Activated CD8-positive, alpha-beta T cell treated with anti-CD3 and anti-CD28 coated beads for 36 hours (primary cell): ENCODE measurements around the gene ARHGAP30. TPM values are rescaled to one million over a fixed set of nuclear protein-coding genes. Genes with fewer than 3 reads are reported as not detected.
A peak's percentile ranks its signal among the peaks of the same experiment; 100 is the strongest.

ENCODE experiments used
- ATAC-seq: fragments of 200-7000 bp; cut with Tn5 transposase; one replicate; pipeline ENCODE4 v1.10.0; 2021; ENCODE audit warnings: mild to moderate bottlenecking, moderate library complexity
- CTCF ChIA-PET: fragments of 350-600 bp; sonication (Branson Sonifier 250); formaldehyde crosslinking; loops from one replicate; lab custom pipeline; 2021; ENCODE audit warnings: antibody characterized with exemption; lab: Charles Lee
- POLR2A ChIA-PET: fragments of 350-600 bp; sonication (Branson Sonifier 250); formaldehyde crosslinking; loops from one replicate; lab custom pipeline; 2021; ENCODE audit warnings: antibody characterized with exemption; lab: Charles Lee
- DNase-seq: peaks from one replicate; pipeline ENCODE4 v3.0.0-alpha.2; 2020
- H3K27ac Mint-ChIP-seq: one replicate; pipeline ENCODE4 v1.8.0; 2021; ENCODE audit warnings: mild to moderate bottlenecking, mixed read lengths
- H3K27me3 Mint-ChIP-seq: one replicate; pipeline ENCODE4 v1.8.0; 2021; ENCODE audit warnings: mixed read lengths
- H3K36me3 Mint-ChIP-seq: one replicate; pipeline ENCODE4 v1.8.0; 2021; ENCODE audit warnings: low read depth, mixed read lengths
- H3K4me1 Mint-ChIP-seq: one replicate; pipeline ENCODE4 v1.8.0; 2021; ENCODE audit warnings: low read depth, mixed read lengths
- H3K4me3 Mint-ChIP-seq: one replicate; pipeline ENCODE4 v1.8.0; 2021; ENCODE audit warnings: mild to moderate bottlenecking, moderate library complexity, mixed read lengths
- H3K9me3 Mint-ChIP-seq: one replicate; pipeline ENCODE4 v1.8.0; 2021; ENCODE audit warnings: mixed read lengths
- intact Hi-C: fragments of 100-400 bp; cut with micrococcal nuclease; formaldehyde crosslinking; loops from one replicate; pipeline ENCODE4 v1.10.0; 2022
- total RNA-seq, 2 experiments: library from RNA; stranded (reverse); gene quantifications; one replicate each; pipeline ENCODE4 v1.2.3, GENCODE V29; 2021
- TF ChIP-seq, protein P1 (sequence below): fragments of 200-600 bp; IDR thresholded peaks from one replicate; pipeline ENCODE4 v1.8.0; 2022; ENCODE audit warnings: antibody characterized with exemption, mild to moderate bottlenecking

The ARHGAP30 gene
- total RNA-seq, 2 experiments from 2014 or later: 174 to 175 TPM

DNA sequence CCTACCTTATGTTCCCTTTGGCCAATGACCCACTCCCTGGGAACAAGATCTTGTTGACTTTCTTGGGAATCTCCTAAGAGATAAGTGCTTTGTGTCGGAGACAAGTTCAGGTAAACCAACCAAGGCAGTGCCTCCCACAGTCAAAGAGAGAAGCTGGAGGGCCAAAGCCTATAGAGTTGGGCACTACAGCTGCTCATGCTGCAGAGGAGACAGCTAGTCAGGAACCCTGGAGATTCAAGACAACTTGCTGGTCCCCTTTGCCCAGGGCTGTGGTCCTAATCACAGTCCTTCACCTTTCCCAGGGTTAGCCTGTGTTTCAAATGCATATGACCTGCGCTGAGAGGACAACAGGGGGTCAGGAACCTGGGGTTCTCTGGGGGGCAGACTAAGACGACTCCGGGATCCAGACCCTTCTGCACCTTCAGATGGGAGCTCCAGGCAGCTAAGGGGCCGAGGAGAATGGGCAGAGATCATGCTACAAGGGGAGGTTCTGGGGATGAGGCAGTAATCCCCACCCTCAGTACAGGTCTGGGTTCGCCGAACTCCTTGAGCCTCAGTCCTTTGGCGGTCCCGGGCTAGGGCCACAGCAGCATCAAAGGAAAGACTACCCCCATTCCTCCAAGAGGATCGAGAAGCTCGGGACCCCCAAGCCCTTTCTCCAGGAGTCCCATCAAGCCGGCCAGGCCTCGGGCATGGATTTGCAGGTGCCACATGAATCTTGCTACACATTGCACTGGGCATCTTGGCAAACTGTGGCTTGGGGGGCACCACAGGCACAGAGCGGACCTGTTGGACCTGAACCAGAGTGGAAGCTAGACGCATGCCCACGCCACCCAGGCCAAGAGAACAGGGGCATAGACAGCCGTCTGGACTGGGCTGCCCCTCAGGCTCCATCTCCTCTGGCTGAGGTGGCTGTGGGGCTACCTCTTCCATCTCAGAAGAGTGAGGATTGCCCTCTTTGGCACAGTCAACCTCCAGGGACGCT, 22.0 kb downstream of the ARHGAP30 start:
- Mint-ChIP-seq H3K27me3 (no peaks in the 10 kb centered on the region), H3K4me3 (peak overlapping the region; percentile 84), H3K9me3 (no peaks in the 10 kb centered on the region), H3K27ac (peak overlapping the region; percentile 98), H3K4me1 (peaks cover 25% of the 10 kb centered on the region), H3K36me3 (peaks cover 61% of the 10 kb centered on the region)
- ATAC-seq (no peak), DNase-seq (no peak)
- CTCF ChIA-PET: interaction anchor here (0.8 to 7.5 kb wide), 5 partner anchors 15 to 51 kb away, joined by 3 to 79 read pairs (median 5); partner anchors contain the start of genes ARHGAP30, F11R and KLHDC9
- TF ChIP-seq, protein P1, sequence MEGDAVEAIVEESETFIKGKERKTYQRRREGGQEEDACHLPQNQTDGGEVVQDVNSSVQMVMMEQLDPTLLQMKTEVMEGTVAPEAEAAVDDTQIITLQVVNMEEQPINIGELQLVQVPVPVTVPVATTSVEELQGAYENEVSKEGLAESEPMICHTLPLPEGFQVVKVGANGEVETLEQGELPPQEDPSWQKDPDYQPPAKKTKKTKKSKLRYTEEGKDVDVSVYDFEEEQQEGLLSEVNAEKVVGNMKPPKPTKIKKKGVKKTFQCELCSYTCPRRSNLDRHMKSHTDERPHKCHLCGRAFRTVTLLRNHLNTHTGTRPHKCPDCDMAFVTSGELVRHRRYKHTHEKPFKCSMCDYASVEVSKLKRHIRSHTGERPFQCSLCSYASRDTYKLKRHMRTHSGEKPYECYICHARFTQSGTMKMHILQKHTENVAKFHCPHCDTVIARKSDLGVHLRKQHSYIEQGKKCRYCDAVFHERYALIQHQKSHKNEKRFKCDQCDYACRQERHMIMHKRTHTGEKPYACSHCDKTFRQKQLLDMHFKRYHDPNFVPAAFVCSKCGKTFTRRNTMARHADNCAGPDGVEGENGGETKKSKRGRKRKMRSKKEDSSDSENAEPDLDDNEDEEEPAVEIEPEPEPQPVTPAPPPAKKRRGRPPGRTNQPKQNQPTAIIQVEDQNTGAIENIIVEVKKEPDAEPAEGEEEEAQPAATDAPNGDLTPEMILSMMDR: no peak
- intact Hi-C loops: no loop called here
- POLR2A ChIA-PET: interaction anchor here (0.6 to 4.8 kb wide), 17 partner anchors 7 to 232 kb away, joined by 3 to 99 read pairs (median 6); partner anchors contain the start of genes ARHGAP30, F11R, KLHDC9 and NIT1

DNA sequence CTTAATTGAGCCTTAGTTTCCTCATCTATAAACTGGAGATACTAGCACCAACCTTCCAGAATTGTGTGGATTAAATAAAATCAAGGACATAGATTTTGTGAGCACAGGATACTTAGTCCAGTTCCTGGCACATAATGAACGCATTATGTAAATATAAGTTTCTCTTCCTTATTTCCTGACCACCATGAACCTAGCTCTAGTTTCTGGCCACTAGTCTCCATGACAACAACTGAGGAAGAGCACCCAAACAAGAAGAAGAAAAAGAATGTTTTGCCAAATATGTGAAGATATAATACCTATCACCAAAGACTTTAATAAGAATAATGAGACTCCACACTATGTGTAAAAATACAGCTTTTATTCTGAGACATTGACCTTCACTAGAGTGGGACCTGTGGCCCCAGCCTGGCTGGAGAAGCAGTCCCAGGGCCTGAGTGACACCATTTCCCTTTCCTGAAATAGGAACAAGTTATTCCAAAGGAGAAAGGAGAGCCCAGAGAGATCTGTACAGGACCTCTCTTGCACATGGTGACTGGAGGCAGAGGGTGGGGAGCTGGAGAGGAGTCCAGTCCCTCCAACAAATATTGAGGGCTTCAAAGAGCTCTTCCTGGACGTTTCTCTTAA, 23.0 kb downstream of the ARHGAP30 start:
- CTCF ChIA-PET: interaction anchor here (0.8 to 7.5 kb wide), 12 partner anchors 9 to 92 kb away, joined by 3 to 79 read pairs (median 4); partner anchors contain the start of genes ARHGAP30, F11R and KLHDC9
- Mint-ChIP-seq H3K9me3 (no peaks in the 10 kb centered on the region), H3K27me3 (no peaks in the 10 kb centered on the region), H3K27ac (peak overlapping the region; percentile 98), H3K36me3 (peaks cover 62% of the 10 kb centered on the region), H3K4me1 (peaks cover 32% of the 10 kb centered on the region), H3K4me3 (peak overlapping the region; percentile 84)
- POLR2A ChIA-PET: interaction anchor here (0.6 to 4.8 kb wide), 21 partner anchors 8 to 343 kb away, joined by 3 to 99 read pairs (median 6); partner anchors contain the start of genes ARHGAP30, DEDD, F11R and KLHDC9
- no peak for DNase-seq
- ATAC-seq: no peak
- TF ChIP-seq, protein P1: no peak
- intact Hi-C loops: no loop called here

DNA sequence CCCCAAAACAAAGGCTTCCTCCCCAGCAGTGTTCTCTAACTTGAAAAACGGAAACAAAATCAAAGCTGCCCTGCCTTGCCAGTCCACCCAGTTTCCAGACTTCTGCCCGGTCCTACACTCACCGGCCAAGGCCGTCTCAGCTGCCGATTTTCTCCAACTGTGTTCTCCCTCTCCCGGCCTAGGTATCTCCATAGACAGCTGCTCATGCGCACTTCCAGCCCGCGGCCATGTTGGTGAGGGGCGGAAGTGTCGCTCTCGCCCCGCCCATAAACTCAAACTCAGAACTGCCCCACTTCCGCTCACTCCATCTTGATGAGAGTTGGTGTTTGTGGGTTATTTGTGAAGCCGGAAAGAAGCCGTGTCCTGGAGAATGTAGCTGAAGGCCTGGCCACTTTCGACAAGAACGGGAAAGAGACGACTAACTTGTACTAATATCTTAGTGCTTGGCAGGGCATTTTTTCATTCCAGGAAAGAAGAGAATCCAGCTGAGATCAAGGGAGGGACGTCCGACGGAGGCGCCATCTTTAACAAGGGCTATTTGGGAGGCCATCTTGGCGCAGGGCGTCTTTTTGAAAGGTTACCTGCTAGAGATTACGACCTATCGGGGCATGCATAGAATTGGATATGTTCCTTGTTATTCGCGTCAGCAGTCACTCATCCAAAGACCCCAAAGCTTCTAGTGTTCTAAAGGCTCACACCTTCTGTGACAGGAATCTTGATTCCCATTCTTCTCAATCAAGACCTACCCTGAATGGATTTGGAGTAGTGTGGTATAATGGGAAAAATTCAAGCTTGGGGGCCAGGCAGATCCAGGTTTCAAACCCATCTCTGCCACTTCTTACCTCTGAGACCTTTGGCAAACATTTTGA, 23.7 kb downstream of the ARHGAP30 start, which contains the start of gene USF1:
Gene USF1 (minus strand): TSS at position 242 of the 869 bp plus-strand sequence. CDS start 2,702 bp downstream, outside the sequence.
- CTCF ChIA-PET: interaction anchor here (0.8 to 7.5 kb wide), 15 partner anchors 8 to 156 kb away, joined by 3 to 79 read pairs (median 5); partner anchors contain the start of genes ARHGAP30, F11R, KLHDC9 and NECTIN4
- Mint-ChIP-seq H3K4me3 (peak within 1 kb of the TSS; percentile 84), H3K36me3 (peaks cover 67% of the 10 kb centered on the region), H3K4me1 (peaks cover 36% of the 10 kb centered on the region), H3K27ac (peak within 1 kb of the TSS; percentile 98), H3K27me3 (no peaks in the 10 kb centered on the region), H3K9me3 (no peaks in the 10 kb centered on the region)
- TF ChIP-seq, protein P1: no peak
- intact Hi-C loops: no loop called here
- POLR2A ChIA-PET: interaction anchor here (0.6 to 4.8 kb wide), 30 partner anchors 8 to 667 kb away, joined by 3 to 99 read pairs (median 5); partner anchors contain the start of genes ARHGAP30, DEDD, F11R and KLHDC9
- peak; percentile 96 for DNase-seq
- peak; percentile 83 for ATAC-seq
